ENCODE measurements around the gene MOGAT1.

Gene MOGAT1

DNA sequence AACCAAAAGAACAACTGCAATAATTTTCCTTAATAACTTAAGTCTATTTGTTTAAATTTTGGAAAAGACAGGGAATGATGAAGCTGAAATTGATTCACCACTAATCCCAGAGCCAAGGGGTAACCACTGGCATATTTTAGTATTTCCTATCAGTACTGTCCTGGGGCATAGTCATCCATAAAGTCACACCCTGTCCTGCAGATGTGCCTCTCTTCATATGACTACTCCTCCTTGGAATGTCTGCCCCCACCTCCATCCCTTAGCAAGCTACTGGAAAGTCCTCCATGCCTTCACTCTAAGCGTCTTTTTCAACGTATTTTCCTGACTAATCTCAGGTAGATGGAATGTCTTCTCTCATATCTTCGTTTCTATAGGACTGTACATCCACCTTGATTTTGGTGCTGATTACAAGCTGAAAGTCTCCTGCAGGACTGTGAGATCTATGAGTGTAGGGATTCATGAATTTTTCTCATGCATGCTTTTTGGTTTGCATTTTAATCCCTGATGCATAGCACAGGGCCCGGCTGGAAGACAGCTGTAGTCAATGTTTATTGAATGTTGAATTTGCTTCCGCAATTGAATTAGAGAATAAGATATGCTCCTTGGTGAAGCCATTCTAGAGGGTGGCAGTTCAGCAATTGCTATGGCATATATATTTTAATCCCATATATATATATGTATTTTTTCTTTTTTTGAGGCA, 85.6 kb downstream of the MOGAT1 start:
- Histone ChIP-seq H3K27ac (no peak overlapping the region), H3K4me3 (no peak overlapping the region)

Data from skin epidermis (tissue), 12 donors.